Measurements from ENCODE around the gene SHC3.
A peak's percentile ranks its signal among the peaks of the same experiment; 100 is the strongest.
"Not testable (repeated sequence)": the region's sequence is repeated elsewhere in the genome, so short reads cannot be mapped to it uniquely, and the experiment has no call there.

Gene SHC3, protein sequence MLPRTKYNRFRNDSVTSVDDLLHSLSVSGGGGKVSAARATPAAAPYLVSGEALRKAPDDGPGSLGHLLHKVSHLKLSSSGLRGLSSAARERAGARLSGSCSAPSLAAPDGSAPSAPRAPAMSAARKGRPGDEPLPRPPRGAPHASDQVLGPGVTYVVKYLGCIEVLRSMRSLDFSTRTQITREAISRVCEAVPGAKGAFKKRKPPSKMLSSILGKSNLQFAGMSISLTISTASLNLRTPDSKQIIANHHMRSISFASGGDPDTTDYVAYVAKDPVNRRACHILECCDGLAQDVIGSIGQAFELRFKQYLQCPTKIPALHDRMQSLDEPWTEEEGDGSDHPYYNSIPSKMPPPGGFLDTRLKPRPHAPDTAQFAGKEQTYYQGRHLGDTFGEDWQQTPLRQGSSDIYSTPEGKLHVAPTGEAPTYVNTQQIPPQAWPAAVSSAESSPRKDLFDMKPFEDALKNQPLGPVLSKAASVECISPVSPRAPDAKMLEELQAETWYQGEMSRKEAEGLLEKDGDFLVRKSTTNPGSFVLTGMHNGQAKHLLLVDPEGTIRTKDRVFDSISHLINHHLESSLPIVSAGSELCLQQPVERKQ

DNA sequence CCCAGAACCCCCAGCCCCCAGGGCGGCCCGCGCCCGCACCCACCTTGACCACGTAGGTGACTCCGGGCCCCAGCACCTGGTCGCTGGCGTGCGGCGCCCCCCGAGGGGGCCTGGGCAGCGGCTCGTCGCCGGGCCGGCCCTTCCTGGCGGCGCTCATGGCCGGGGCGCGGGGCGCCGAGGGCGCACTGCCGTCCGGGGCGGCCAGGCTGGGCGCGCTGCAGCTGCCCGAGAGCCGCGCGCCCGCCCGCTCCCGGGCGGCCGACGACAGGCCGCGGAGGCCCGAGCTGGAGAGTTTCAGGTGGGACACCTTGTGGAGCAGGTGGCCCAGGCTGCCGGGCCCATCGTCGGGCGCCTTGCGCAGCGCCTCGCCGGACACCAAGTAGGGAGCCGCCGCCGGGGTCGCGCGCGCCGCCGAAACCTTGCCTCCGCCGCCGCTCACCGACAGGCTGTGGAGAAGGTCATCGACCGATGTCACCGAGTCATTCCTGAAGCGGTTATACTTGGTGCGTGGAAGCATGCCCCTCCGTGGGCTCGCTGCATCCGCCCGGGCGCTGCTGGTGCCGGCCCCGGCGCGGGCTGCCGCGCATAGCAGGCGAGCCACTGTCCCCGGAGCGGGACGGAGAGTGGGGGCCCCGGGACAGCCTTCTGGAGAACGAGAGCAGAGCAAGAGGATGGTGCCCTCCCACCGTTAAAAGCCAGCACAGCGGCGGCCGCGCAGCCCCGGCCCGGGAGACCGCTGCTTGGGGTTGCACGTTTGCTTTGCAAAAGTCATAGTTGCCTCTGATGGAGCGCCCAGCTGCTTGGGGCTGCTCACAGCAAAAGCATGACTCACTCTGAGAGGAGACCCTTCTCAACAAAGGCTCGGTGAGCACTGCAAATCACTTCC is at the start of gene SHC3:
Gene SHC3, minus strand, starts transcription at position 875 of the 886 bp plus-strand sequence. Its CDS starts 358 bp downstream, at position 517.
- DNase-seq (ENCODE audit: low spot score): peak; percentile 40

GRCh38 chr9:89225991-89226471 is 47.4 kb upstream of the SHC3 start:
- DNase-seq (ENCODE audit: low spot score): peak; percentile 15

DNA sequence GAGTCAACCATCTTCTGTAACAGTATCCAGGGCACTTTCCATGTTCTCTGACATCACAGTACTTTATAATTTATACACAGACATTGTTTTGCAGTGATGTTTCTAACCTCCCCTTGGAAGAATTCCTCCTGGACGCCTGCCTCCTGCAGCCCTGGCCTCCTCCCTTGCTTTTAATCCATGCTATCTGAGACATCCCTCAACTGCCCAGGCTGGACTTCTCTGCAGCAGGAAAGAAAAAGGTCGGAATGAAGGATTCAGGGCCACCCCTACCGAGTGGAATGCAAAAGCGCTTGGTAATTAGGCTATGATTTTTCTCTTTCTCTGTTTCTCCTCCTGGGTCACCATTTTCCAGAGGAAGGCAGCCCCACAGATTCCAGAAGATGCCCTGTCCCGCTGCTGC is 47.0 kb upstream of the SHC3 start:
- DNase-seq (ENCODE audit: low spot score): peak; percentile 27

DNA sequence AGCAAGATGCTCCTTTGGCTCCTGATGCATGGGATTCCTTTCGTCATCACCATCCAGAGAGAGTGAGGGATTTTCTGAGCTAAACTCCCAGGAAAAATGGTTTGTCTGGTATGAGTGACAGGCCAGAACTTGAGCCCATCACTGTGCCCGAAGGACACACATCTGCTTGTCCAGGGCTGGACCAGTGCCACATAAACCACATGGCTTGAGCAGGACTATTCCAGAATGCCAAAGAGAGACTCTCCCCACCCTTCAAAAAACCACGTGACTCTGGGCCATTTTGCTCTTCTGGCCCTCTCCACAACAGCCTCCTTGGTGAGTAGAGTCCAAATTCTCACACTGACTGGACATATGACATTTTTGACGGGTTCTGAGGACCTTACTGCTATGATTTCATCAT is 46.4 kb upstream of the SHC3 start:
- DNase-seq (ENCODE audit: low spot score): no peak

DNA sequence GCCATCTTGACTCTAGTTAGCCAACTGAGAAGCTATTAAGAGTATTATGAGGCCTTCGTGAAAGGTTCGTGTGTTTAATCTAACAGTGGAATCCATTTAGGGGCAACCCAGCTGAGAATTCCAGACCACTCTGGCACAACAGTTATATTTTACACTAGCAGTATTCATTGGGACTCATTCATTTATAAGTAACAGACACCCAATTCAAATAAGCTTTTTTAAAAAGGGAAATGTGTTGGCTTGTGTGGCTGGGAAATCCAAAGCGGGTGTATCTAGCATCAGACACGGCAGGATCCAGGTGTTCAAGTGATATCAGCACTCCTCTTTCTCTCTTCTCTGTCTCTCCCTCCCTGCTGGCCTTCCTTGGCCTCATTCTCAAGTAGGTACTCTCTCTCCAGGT is 46.0 kb upstream of the SHC3 start:
- DNase-seq (ENCODE audit: low spot score): no peak

DNA sequence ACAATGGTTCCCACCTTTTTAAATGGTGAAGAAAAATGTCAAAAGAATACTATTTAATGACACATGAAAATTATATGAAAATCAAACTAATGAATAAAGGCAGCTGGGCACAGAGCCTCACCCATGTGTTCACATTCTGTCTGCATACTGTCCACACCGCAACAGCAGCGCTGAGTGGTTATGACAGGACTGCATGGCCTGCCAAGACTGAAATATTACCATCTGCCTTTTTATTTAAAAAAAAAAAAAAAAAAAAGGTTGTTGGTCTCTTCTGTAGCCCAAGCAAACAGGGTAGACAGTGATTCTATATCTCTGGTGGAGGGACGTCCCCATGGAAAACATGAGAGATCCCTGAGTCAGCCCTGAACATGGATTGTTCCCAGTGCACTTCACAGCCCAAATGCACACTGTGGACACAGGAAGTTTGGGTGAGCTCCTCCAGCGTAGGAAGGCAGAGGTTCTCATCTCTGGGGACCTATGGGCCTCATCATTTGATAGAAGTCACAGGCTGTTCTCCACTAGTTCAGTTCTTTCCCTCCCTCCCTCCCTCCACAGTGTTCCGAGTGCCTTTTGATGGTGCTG is 44.9 kb upstream of the SHC3 start:
- DNase-seq (ENCODE audit: low spot score): peak; percentile 56

- DNase-seq (ENCODE audit: low spot score): no peak
Measured at GRCh38 chr9:89219637-89220036, 41.0 kb upstream of the SHC3 start.

- DNase-seq (ENCODE audit: low spot score): peak; percentile 44
Measured at GRCh38 chr9:89218040-89218928, 39.7 kb upstream of the SHC3 start.

GRCh38 chr9:89215342-89215741 is 36.7 kb upstream of the SHC3 start:
- DNase-seq (ENCODE audit: low spot score): no peak

- no peak for DNase-seq (ENCODE audit: low spot score)
Measured at GRCh38 chr9:89213396-89213880, 34.8 kb upstream of the SHC3 start.

DNA sequence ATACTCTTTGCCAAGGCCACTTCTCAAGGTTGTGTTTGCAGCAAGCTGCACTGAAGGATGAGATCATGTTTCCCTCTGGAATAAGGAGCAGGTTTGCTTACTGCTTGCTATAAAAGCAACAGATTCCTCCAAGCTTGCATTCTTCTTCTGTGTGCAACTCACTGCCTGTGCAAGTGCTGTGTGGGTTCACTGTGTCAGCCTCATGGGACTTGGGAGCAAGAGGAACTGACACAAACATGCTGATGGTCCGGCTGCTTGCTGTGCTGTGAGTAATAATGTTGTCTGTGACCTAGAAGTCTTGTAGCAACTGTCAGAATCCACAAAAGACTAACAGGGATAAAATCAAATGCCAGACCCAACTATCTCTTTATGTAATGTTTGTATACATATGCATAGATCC is 33.6 kb upstream of the SHC3 start:
- no peak for DNase-seq (ENCODE audit: low spot score)

DNA sequence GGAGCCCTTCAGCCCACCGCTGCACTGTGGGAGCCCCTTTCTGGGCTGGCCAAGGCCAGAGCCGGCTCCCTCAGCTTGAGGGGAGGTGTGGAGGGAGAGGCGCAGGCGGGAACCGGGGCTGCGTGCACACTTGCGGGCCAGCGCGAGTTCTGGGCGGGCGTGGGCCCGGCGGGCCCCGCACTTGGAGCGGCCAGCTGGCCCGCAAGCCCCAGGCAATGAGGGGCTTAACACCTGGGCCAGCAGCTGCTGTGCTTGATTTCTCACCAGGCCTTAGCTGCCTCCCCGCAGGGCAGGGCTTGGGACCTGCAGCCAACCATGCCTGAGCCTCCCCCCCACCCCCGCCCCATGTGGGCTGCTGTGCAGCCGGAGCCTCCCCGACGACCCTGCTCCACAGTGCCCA is 30.7 kb upstream of the SHC3 start:
- not testable (repeated sequence) for DNase-seq (ENCODE audit: low spot score)

DNA sequence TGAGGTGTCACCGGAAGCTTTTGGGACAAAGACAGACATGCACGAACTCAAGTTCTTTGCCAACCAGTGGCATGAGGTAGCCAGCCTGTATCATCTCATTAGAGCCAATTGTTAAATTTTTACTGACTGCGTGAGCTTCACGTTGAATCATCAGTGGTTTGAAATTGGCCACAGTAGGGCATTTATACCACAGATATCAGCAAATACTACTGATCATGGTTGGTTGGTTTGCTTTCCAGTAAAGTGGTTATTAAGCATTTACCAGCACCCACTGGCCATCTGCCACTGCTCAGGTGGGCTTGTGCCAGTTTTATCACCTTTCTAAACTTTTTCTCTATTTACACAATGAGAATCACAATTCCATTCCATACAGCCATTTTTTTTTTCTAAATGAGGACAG is 28.4 kb upstream of the SHC3 start:
- DNase-seq (ENCODE audit: low spot score): no peak

DNA sequence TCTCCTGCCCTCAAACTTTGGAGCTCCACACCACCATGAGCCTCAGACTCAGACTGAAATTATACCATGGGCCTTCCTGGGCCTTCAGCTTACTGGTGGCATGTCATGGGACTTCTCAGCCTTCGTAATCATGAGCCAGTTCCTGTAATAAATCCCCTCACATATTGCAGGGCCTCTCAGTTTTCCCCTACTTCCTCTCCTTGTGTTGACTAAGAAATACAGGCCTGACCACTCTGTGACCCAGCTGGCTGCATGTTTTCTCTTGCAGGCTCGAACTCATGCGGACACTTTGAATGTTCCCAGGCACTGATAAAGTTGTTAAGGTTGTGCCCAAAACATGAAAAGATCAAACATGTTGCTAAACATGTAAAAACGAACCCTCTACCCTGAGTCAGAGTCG is 26.2 kb upstream of the SHC3 start:
- no peak for DNase-seq (ENCODE audit: low spot score)

DNA sequence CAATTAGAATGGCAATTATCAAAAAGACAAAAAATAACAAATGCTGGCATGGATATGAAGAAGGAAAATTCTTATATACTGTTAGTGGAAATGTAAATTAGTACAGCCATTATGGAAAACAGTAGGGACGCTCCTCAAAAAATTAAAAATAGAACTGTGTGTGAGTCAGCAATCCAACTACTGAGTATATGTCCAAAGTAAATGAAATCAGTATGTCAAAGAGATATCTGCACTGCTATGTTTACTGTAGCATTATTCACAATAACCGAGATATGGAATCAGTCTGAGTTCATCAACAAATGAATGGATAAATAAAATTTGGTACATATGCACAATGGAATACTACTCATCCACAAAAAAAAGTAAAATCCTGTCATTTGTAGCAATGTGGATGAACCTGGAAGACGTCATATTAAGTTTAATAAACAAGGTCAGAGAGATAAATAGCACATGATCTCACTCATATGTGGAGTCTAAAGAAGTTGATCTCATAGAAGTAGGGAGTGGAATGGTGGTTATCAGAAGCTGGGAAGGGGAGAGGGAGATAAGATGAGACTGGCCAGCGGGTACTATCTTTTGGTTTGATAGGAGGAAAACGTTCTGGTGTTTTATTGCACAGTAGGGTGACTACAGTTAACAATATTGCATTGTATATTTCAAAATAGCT is 16.6 kb upstream of the SHC3 start:
- DNase-seq (ENCODE audit: low spot score): no peak

GRCh38 chr9:89194421-89195130 is 16.0 kb upstream of the SHC3 start:
- DNase-seq (ENCODE audit: low spot score): no peak

- no peak for DNase-seq (ENCODE audit: low spot score)
Measured at GRCh38 chr9:89191004-89191403, 12.4 kb upstream of the SHC3 start.

- no peak for DNase-seq (ENCODE audit: low spot score)
Measured at GRCh38 chr9:89189215-89189614, 10.6 kb upstream of the SHC3 start.

GRCh38 chr9:89187950-89188349 is 9.3 kb upstream of the SHC3 start:
- DNase-seq (ENCODE audit: low spot score): no peak

DNA sequence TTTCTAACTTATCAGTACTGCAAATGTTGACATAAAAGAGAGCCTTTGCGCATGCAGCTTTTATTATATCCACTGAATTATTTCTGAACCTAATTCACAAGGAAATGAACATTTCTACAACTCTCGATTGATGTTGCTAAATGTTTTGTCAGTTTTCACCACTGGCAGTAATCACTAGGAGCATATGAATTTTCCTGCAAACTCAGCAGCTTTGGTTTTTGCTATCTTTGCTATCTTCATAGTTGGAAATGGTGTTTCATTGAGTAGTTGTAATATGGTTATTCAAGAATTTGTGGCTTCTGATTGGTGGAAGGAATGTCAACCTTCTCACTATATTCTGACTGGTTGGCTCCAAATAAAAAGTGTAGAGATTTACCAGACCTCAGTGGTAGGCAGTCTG is 8.9 kb upstream of the SHC3 start:
- no peak for DNase-seq (ENCODE audit: low spot score)
